GM20431 (cell line): ENCODE data around the gene SPATA32.

ENCODE experiments used
- in situ Hi-C: fragments of 300-500 bp; cut with MseI, MboI; formaldehyde crosslinking; loops from one replicate; pipeline ENCODE4 v1.15.0; 2020; ENCODE audit warnings: low sequenced_read_pairs; ENCODE audit not compliant: unreplicated experiment

SPATA32 gene

GRCh38 chr17:45296003-45296832, 34.3 kb upstream of the SPATA32 start:
- in situ Hi-C loops, result no loop called here

GRCh38 chr17:45294506-45294905, 32.6 kb upstream of the SPATA32 start:
- in situ Hi-C loops, result no loop called here

- in situ Hi-C loops, result no loop called here
These were observed 31.7 kb upstream of the SPATA32 start for GRCh38 chr17:45293413-45294211.

GRCh38 chr17:45292696-45293412, 31.0 kb upstream of the SPATA32 start:
- in situ Hi-C loops, result no loop called here

GRCh38 chr17:45291171-45291805, 29.4 kb upstream of the SPATA32 start:
- in situ Hi-C loops, result no loop called here

- in situ Hi-C loops, result no loop called here
These were observed 28.4 kb upstream of the SPATA32 start for GRCh38 chr17:45290269-45290765.

- in situ Hi-C loops, result no loop called here
These were observed 27.7 kb upstream of the SPATA32 start for GRCh38 chr17:45289301-45290268.

- in situ Hi-C loops, result no loop called here
These were observed 26.9 kb upstream of the SPATA32 start for GRCh38 chr17:45288825-45289224.

- in situ Hi-C loops, result no loop called here
These were observed 25.9 kb upstream of the SPATA32 start for GRCh38 chr17:45287526-45288500.

- in situ Hi-C loops, result no loop called here
These were observed 24.4 kb upstream of the SPATA32 start for GRCh38 chr17:45286286-45286685.

- in situ Hi-C loops, result no loop called here
These were observed 22.6 kb upstream of the SPATA32 start for GRCh38 chr17:45284176-45285140.

- in situ Hi-C loops, result no loop called here
These were observed 21.8 kb upstream of the SPATA32 start for GRCh38 chr17:45283711-45284110.

GRCh38 chr17:45282683-45283644, 21.1 kb upstream of the SPATA32 start:
- in situ Hi-C loops, result no loop called here

- in situ Hi-C loops, result loop anchor here (5.0 kb wide), 1 partner anchor 107 kb away; no protein-coding TSS in a partner anchor
These were observed 18.0 kb upstream of the SPATA32 start for GRCh38 chr17:45279898-45280297.

GRCh38 chr17:45277992-45278391, 16.1 kb upstream of the SPATA32 start:
- in situ Hi-C loops, result loop anchor here (5.0 kb wide), 1 partner anchor 109 kb away; no protein-coding TSS in a partner anchor
